Measurements from ENCODE around the gene SNX5.
A peak's percentile ranks its signal among the peaks of the same experiment; 100 is the strongest.

SNX5 gene

DNA sequence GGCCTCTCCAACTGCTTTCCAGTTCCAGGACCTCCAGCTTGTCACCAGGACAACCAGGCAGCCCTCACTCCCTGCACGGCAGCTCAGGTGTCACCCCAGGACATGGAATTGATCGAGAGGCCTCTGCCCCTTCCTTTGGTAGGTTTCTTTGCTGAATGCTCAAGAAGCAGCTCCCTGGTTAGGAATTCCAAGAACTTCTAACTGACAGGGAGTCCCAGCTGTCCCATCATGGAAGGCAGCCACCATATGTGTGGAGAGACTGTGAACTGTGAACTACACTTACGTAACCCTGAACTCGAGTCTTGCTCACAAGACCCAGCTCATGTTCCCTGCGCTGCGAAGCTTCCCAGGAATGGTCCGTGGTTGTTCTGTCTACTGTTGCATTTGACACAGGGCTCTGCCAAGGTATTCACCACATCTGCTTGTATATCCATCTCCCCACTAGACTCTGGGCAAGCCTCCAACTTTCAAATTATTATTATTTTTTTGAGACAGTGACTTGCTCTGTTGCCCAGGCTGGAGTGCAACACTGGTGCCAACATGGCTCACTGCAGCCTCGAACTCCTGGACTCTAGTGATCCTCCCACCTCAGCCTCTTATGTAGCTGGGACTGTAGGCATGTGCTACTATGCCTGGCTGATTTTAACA lies 35.9 kb upstream of the SNX5 start:
- no peak for DNase-seq (ENCODE audit: low read depth)
- TF ChIP-seq, protein P1, sequence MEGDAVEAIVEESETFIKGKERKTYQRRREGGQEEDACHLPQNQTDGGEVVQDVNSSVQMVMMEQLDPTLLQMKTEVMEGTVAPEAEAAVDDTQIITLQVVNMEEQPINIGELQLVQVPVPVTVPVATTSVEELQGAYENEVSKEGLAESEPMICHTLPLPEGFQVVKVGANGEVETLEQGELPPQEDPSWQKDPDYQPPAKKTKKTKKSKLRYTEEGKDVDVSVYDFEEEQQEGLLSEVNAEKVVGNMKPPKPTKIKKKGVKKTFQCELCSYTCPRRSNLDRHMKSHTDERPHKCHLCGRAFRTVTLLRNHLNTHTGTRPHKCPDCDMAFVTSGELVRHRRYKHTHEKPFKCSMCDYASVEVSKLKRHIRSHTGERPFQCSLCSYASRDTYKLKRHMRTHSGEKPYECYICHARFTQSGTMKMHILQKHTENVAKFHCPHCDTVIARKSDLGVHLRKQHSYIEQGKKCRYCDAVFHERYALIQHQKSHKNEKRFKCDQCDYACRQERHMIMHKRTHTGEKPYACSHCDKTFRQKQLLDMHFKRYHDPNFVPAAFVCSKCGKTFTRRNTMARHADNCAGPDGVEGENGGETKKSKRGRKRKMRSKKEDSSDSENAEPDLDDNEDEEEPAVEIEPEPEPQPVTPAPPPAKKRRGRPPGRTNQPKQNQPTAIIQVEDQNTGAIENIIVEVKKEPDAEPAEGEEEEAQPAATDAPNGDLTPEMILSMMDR (IDR thresholded peaks at IDR 0.05; ENCODE audit: control insufficient read depth, insufficient read depth, low read depth, low read length, missing control alignments): no peak
- H3K4me3 ChIP-seq (ENCODE audit: control insufficient read depth, low read depth, low read length): no peak overlapping the region

DNA sequence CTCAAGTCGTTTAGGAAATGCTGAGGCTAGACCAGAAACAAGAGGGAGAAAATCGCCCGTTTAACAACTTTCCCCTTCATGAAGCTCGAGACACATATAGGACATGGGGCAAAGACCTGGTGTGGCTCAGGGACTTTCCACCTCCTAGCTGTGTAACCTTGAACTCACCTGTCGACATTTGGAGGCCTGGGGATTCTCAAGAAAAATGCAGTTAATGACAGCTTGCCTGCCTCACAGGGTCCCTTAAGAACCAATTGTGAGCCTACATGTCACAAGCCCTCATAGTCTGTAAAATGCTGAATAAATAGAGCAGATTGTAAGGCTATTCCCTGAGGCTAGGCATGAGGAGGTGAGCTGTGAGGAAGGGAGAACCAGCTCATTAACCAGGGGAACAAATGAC lies 35.3 kb upstream of the SNX5 start:
- TF ChIP-seq, protein P1 (IDR thresholded peaks at IDR 0.05; ENCODE audit: control insufficient read depth, insufficient read depth, low read depth, low read length, missing control alignments): no peak
- H3K4me3 ChIP-seq (ENCODE audit: control insufficient read depth, low read depth, low read length): no peak overlapping the region
- DNase-seq (ENCODE audit: low read depth): no peak

DNA sequence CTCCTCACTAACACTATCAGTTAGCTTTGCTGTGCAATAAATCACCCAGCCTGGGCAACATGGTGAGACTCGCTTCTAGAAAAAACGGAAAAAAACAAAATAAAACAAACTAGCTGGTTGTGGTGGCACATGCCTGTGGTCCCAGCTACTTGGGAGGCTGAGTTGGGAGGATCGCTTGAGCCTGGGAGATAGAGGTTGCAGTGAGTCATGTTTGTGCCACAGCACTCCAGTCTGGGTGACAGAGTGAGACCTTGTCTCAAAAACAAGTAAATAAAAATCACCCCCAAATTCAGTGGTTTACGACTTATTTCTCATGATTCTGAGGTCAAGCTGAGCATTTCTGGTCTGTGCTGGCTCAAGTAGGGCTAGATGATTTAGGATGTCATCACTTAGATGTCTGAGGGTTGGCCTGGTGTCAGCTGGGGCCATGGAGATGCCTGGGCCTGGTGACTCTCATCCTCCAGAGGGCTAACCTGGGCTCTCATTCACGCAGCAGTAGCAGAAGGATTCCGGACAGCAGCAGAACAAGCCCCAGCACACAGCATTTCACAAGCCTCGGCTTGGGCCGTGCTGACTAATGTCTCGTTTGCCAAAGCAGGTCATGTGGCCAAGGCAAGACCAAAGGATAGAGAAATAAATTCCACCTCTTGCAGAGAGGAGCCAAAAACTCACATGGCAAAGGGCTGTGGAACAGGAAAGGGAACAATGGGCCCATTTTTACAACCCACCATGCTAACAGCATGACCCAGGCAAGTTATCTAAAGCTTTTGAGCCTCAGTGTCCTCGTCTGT lies 32.7 kb upstream of the SNX5 start:
- peak; percentile 75 for DNase-seq (ENCODE audit: low read depth)

DNA sequence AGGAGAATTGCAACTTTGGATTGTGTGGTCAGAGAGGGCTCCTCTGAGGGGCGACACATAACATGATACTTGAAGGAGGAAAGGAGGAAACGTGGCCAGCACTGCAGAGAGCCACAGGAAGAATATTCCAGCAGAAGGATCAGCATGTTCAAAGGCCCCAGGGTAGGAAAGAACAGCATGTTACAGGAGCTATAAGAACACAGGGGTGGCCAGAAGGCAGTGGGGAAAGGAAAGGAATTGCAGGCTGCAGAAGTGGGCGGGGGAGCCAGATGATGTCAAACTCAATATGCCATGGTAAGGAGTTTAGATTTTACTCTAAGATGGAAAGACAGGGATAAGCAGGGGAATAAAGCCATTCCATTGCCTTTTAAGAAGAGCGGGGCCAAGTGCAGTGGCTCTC lies 31.0 kb upstream of the SNX5 start:
- no peak for DNase-seq (ENCODE audit: low read depth)
- TF ChIP-seq, protein P1 (IDR thresholded peaks at IDR 0.05; ENCODE audit: control insufficient read depth, insufficient read depth, low read depth, low read length, missing control alignments): no peak

More for the DNA sequence above, 32.7 kb upstream of the SNX5 start:
- TF ChIP-seq, protein P1 (IDR thresholded peaks at IDR 0.05; ENCODE audit: control insufficient read depth, insufficient read depth, low read depth, low read length, missing control alignments): no peak
- H3K4me3 ChIP-seq (ENCODE audit: control insufficient read depth, low read depth, low read length): no peak overlapping the region

DNA sequence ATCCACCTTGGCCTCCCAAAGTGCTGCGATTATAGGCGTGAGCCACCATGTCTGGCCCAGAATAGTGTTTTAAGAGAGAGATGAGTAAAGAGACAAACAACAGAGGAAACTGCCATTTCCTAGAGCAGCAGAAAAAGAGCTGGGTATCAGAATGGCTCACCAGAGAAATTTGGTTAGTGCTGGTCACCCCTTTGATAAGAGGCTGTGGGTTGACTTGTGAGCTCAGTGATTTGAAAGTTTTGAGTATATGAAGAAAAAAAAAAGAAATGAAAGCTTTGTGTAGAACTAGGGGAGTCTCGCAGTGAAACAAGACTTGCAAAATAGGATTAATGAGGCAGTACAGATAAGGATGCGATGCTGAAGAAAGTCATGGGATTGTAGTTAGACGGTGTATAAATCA lies 29.9 kb upstream of the SNX5 start:
- DNase-seq (ENCODE audit: low read depth): no peak
- TF ChIP-seq, protein P1 (IDR thresholded peaks at IDR 0.05; ENCODE audit: control insufficient read depth, insufficient read depth, low read depth, low read length, missing control alignments): no peak
- no peak overlapping the region for H3K4me3 ChIP-seq (ENCODE audit: control insufficient read depth, low read depth, low read length)

More for the DNA sequence above, 31.0 kb upstream of the SNX5 start:
- H3K4me3 ChIP-seq (ENCODE audit: control insufficient read depth, low read depth, low read length): no peak overlapping the region

DNA sequence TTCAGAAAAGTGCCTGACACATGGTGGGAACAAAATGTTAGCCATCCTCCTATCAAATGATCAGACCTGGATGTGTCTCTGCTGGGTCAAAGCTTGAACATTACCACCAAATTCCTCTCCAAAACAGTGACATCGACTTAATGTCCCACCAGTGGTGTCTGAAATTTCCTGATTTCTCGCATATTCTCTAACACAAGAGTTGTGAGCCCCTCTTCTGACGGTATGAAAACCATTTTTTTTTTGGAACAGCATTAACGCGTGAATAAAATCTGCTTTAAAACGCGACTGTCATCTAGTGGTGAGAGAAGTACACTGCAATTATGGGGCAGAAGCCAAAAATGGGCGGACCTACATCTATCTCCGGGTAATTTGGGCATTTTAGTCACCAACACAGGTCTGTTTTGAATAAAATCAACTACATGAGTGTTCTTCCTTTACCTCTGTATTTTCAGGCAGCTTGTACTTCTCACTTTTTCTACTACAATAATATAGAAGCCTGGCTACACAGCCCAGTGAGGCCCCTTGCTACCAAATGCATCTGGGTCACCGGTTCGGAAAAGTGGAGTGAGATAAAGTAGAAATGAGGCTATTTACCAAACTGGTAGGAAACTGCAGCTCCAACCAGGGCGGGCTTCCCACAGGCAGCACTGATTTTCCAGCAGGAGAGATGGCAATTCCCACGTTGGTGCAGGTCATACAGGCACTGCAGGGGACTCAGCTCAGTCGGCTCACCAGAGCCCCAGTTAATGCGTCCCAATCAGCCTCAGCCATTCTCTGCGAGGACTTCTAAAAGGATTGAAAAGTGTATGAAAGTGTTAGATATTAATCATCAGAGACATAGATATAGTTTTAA lies 27.6 kb upstream of the SNX5 start:
- TF ChIP-seq, protein P1 (IDR thresholded peaks at IDR 0.05; ENCODE audit: control insufficient read depth, insufficient read depth, low read depth, low read length, missing control alignments): peak; percentile 97
- H3K4me3 ChIP-seq (ENCODE audit: control insufficient read depth, low read depth, low read length): no peak overlapping the region
- DNase-seq (ENCODE audit: low read depth): peak; percentile 40
